Adipocyte (in vitro differentiated cells): ENCODE measurements around the gene DUSP10.

Source experiments
- DNase-seq: peaks from one replicate; pipeline ENCODE4 v3.0.0-alpha.2; 2015; ENCODE audit warnings: low read depth
- H3K27me3 ChIP-seq: replicated peaks from 2 replicates; pipeline ENCODE4 v1.7.0; 2013; ENCODE audit warnings: mild to moderate bottlenecking, low read length, moderate library complexity; ENCODE audit not compliant: control insufficient read depth, insufficient read depth
- H3K36me3 ChIP-seq: 2 replicates; pipeline ENCODE4 v1.7.0; 2013; ENCODE audit warnings: low read length, mild to moderate bottlenecking, moderate library complexity; ENCODE audit not compliant: control insufficient read depth, insufficient read depth, severe bottlenecking
- H3K4me1 ChIP-seq: 2 replicates; pipeline ENCODE4 v1.7.0; 2013; ENCODE audit warnings: mild to moderate bottlenecking, low read length, moderate library complexity; ENCODE audit not compliant: control insufficient read depth, insufficient read depth
- H3K4me3 ChIP-seq: 2 replicates; pipeline ENCODE4 v1.7.0; 2013; ENCODE audit warnings: mild to moderate bottlenecking, low read length, moderate library complexity
- H3K9ac ChIP-seq: 2 replicates; pipeline ENCODE4 v1.7.0; 2013; ENCODE audit warnings: mild to moderate bottlenecking, low read length, moderate library complexity
- H3K9me3 ChIP-seq: 2 replicates; pipeline ENCODE4 v1.7.0; 2013; ENCODE audit warnings: mild to moderate bottlenecking, low read length, moderate library complexity; ENCODE audit not compliant: control insufficient read depth

The DUSP10 gene

DNA sequence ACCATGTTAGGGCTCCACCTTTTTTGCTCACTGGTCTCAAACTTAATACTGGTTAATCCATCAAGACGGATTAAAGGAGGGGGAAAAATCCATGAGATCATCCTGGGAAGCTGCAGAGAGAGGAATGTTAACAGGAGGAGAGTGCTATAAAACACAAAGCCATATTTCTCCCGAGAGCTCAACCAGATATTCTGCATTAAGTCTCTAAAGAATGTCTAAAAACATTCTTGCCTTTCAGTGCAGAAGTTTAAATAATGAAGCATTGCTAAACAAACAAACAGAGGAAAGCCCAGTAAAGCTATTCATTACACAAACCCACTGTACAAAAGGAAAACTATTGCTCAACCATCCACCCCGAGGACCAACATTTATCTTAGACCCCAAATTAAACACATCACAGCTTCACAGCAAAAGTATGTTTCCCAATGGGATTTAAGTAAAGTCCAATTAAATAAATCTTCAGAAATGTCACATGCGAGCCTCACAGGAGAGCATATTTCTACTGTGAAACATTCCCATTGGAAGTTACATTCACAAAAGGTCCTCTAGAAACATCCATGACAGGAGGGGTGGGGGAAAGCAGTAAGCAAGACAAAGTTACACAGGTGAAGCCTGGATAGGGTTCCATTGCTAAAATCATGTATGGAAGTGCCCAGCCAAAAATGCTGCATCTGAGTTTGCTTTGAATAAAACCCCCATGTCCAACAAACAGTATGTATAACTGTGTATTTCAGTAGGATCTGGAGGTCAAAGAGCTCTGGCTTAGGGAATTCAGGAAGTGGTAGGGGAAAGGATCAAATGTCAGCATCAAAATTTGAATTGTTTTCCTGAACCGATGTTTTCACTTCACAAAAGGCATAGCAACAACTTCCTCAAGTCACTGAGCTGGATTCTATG lies 23.3 kb downstream of the DUSP10 start:
- H3K4me1 ChIP-seq, result peaks cover 52% of the 10 kb centered on the region

DNA sequence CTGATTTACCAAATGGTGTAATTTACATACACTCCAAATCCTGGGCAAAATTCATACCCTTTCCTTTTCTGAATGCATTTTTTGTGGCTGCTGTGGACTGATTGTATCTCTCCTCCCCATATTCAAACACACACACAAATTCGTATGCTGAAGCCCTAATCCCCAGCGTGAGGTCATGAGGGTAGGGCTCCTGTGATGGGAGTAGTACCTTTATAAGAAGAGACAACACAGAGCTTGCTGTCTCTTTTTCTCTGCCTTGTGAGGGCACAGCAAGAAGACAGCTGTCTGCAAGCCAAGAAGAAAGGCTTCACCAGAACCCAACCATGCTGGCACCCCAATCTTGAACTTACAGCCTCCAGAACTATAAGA lies 24.4 kb downstream of the DUSP10 start:
- H3K4me3 ChIP-seq, result no peak overlapping the region
- no peak for DNase-seq
- H3K27me3 ChIP-seq, result no peaks in the 10 kb centered on the region
- no peak overlapping the region for H3K9ac ChIP-seq
- H3K9me3 ChIP-seq, result no peaks in the 10 kb centered on the region
- peaks cover 29% of the 10 kb centered on the region for H3K36me3 ChIP-seq
- H3K4me1 ChIP-seq, result peaks cover 47% of the 10 kb centered on the region

More for the DNA sequence above, 23.3 kb downstream of the DUSP10 start:
- Histone ChIP-seq H3K27me3 (no peaks in the 10 kb centered on the region), H3K4me3 (no peak overlapping the region), H3K9ac (peak overlapping the region; percentile 47), H3K36me3 (peaks cover 35% of the 10 kb centered on the region), H3K9me3 (peaks cover 5% of the 10 kb centered on the region)
- peak; percentile 95 for DNase-seq

DNA sequence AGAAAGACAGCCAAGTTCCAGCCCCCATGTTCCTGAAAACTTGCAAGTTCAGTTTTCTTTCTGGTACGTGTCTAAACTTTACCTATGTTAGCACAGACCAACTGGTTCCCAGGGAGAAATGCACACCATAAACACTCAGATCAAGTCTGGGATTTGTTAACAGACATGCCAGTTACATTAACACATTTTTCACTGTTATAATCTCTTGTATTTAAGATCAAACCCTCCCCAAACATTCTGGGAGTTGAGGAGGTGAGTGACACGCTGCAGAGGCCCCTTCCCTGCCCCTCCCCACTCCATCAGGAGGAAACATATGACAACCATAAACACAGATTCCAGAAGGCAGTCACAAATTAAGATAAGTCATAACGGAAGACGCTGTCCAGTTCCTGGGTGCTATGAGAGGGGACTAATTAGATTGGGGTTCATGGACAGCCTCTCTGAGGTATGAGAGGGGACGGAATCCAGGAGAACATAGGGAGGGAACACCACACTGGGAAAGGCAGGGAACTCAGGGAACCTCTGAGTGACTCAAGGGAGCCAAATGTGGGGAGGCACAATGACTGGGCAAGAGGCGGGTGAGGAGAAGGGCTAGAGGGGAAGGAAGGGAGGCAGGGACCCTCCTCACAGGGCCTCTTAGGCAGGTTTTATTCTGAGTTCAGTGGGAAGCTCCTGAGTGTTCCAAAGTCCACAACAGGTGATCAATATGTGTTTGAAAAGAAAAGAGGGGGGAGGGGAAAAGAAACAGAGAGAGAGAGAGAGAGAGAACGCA lies 25.0 kb downstream of the DUSP10 start:
- H3K36me3 ChIP-seq, result peaks cover 23% of the 10 kb centered on the region
- H3K27me3 ChIP-seq, result no peaks in the 10 kb centered on the region

DNA sequence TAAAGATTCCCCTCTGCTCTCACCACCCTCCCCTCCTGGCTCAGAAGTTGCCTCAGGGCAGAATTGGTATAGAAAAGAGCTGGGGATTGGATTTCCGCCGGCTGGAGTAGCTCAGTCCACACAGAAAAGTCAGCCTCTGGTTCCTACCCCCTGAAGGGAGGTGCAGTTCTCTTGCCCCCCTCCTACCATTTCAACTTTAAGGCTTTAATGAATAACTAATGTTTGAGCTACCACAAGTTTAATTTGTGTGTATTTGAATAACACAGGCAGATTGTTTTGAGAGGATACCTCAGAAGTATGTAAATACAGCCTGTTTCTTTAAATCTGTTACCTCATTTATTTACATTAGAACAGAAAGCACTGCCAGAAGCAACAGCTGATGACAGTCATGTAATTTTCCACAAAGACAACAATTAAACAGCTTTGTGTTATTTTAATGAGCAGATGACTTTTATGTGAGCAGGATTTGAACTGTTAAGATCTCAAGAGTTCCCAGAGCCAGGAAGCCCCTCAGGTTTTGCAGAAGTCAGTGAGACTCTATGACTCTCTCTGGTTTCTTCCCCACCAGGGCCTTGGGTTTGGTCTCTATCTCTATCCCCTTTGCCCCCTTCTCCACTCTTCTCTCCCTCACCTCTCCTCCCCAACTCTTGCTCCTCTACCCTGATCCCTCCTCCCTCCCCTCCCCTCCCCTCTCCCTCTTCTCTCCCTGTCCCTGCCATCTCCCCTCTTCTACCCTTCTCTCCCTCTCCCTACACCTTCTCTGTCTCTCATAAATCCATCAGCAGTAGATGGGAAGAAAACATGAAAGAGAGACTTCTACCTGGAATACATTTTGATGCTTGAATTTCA lies 26.3 kb downstream of the DUSP10 start:
- Histone ChIP-seq H3K27me3 (no peaks in the 10 kb centered on the region), H3K4me1 (peaks cover 49% of the 10 kb centered on the region)

More for the DNA sequence above, 25.0 kb downstream of the DUSP10 start:
- Histone ChIP-seq H3K9me3 (no peaks in the 10 kb centered on the region), H3K4me1 (peaks cover 48% of the 10 kb centered on the region), H3K9ac (peak overlapping the region; percentile 5), H3K4me3 (no peak overlapping the region)
- no peak for DNase-seq

DNA sequence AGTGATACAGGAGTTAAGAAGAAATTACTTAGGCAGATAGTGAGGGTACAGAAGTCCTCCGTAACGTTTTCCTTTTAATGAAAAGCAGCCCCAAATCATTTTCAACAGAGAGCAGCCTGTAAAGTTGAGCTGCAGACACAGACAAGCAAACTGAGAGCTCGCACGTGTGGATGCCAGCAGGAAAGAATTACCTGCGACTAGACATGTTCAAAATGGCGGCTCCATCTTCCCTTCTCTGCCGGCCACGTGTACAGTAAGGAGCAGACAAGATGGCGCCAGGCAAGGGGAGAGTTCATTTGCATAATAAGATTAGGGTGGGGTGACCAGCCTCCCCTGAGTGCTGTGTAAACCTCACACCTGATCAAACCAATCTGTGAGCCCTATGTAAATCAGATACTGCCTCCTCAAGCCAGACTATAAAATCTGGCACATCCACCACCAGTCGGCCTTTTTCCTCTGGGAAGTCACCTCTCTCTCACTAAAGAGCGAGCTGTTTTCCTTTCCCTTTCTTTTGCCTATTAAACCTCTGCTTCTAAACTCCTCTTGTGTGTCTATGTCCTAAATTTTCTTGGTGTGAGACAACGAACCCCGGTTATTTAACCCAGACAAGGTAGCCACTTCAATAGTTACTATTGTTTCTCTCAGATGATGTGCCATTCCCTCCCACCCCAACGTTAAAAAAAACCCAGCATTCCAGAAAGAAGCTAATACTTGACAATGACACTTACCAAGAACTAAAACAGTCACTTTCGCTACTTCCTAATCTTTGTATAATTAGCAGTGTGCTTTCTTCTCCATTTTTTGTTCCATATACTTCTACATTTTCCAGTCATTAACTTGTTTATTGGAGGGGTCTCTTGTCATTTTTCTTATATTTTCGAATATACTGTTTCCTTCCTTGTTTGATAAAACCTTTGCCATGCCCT lies 27.4 kb downstream of the DUSP10 start:
- Histone ChIP-seq H3K9me3 (no peaks in the 10 kb centered on the region), H3K4me3 (no peak overlapping the region), H3K9ac (no peak overlapping the region), H3K36me3 (peaks cover 24% of the 10 kb centered on the region), H3K27me3 (no peaks in the 10 kb centered on the region), H3K4me1 (peaks cover 39% of the 10 kb centered on the region)
- no peak for DNase-seq

More for the DNA sequence above, 26.3 kb downstream of the DUSP10 start:
- H3K36me3 ChIP-seq, result peaks cover 26% of the 10 kb centered on the region
- peak; percentile 64 for DNase-seq
- H3K9me3 ChIP-seq, result no peaks in the 10 kb centered on the region
- H3K9ac ChIP-seq, result no peak overlapping the region
- H3K4me3 ChIP-seq, result no peak overlapping the region

DNA sequence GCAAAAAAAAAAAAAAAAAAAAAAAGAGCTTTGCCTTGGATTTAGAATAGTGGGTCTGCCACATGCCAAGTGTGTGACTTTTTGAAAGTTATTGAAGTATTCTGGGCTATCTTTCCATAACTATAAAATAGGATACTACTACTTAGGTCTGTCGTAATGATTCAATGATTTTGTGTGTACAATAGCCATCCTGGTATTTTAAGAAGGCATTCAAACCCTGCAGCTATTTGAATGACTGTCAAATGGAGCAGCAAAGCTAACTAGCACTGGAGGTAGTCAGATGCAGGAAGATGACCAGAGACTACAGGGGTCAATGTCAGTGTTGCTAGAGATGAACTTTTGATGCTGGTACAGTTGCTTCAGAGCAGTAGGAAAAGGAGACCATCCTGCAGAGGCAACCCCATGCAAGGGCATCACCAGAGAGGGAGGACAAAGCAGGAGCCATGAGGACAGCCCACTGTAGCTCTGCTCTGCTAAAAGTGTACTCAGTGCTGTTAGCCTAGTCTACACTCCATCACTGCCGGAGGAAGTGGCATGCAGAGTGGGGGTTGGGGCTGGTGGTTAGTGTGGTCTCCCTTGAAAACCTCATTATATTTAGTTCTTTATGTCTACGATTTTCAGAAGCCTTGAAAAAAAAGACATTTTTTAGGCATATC lies 29.0 kb downstream of the DUSP10 start:
- Histone ChIP-seq H3K36me3 (peaks cover 24% of the 10 kb centered on the region), H3K9me3 (no peaks in the 10 kb centered on the region), H3K4me1 (peaks cover 24% of the 10 kb centered on the region), H3K9ac (no peak overlapping the region), H3K4me3 (no peak overlapping the region), H3K27me3 (no peaks in the 10 kb centered on the region)
- DNase-seq, result no peak

DNA sequence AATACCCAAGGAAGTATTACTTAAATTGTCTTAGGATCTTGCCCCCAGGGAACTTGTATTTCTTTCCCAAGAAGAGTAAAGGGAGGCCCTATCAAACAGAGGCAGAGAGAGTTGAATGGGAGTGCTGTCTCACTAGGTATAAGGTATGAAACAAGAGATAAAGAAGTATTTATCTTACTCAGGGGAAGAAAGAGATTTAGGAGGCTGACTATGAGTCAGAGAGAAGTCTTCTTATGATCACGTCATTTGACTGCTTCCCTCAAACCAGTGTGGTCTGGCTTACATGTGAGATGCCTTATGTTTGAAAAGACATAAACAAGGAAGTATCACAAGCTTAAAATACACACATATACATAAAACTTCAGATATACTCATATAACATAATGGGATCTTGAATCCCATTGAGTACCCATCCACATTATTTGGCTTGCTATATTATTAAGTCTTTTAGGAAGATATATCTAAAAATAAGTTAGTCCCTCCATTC lies 29.6 kb downstream of the DUSP10 start:
- Histone ChIP-seq H3K4me1 (peaks cover 19% of the 10 kb centered on the region), H3K36me3 (peaks cover 24% of the 10 kb centered on the region), H3K9ac (no peak overlapping the region), H3K27me3 (no peaks in the 10 kb centered on the region), H3K9me3 (no peaks in the 10 kb centered on the region), H3K4me3 (no peak overlapping the region)
- DNase-seq, result peak; percentile 58

DNA sequence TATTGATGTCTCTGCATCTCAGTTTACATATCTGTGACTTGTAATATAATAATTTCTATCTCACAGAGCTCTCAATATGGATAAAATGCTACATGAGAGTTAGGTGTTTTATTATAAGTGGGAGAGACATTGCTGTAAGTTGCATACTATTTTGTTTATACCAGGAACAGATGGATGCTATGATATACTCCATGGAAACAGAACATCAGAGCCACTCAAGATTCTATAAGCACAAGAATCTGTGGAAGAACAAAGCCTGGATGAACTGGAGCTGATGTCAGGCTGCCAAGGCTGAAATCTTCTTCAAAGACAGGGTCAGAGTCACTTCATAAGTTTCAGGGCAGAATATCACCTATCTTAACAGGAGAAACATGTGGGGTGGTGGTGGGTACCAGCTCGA lies 30.2 kb downstream of the DUSP10 start:
- Histone ChIP-seq H3K9ac (no peak overlapping the region), H3K36me3 (peaks cover 28% of the 10 kb centered on the region), H3K4me1 (peaks cover 13% of the 10 kb centered on the region), H3K27me3 (no peaks in the 10 kb centered on the region), H3K9me3 (no peaks in the 10 kb centered on the region), H3K4me3 (no peak overlapping the region)
- no peak for DNase-seq

DNA sequence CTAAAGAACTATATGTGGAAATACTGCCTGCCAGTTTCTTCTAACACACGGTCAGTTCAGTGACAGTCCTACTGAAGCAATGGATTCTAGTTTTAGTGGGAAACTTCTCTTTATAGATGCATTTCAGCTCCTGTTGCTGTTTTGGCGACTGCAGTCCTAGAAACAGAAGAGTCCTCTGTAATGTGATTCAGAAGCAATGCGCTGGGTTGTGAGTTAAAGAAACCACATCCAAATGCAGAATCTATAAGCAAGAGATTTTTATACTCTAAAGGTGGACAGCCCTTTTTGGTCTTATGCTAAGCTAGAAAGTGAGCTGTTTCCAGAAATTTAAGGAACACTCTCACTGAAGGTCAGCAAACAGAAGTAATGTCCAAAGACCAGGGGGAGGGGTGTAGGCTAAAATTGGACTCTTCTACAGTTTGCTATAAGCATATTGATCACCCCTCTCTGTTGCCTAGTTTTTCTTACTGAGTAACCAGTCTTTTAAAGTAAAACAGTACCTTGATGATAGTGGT lies 30.8 kb downstream of the DUSP10 start:
- no peaks in the 10 kb centered on the region for H3K9me3 ChIP-seq
- H3K9ac ChIP-seq, result no peak overlapping the region
- H3K4me1 ChIP-seq, result peaks cover 9% of the 10 kb centered on the region
- H3K27me3 ChIP-seq, result no peaks in the 10 kb centered on the region
- H3K4me3 ChIP-seq, result no peak overlapping the region
- DNase-seq, result no peak
- H3K36me3 ChIP-seq, result peaks cover 31% of the 10 kb centered on the region
